Daoy (cell line): ENCODE data around the gene SP8. TPM values are rescaled to one million over a fixed set of nuclear protein-coding genes. Genes with fewer than 3 reads are reported as not detected.
A peak's percentile ranks its signal among the peaks of the same experiment; 100 is the strongest.
"Not testable (repeated sequence)": the region's sequence is repeated elsewhere in the genome, so short reads cannot be mapped to it uniquely, and the experiment has no call there.

ENCODE experiments used
- DNase-seq: peaks from one replicate; pipeline ENCODE4 v3.0.0-alpha.2; 2015; ENCODE audit warnings: low read depth
- total RNA-seq: library from RNA; depleted of rRNA; stranded (reverse); fragments of >200 nt; shearing (Covaris generic); gene quantifications from 2 replicates; pipeline ENCODE4 v1.2.3, GENCODE V29; 2014; rRNA removed

Gene SP8
- total RNA-seq, result 2.0 and 3.1 TPM in 2 replicates

- peak; percentile 95 for DNase-seq
Observed at GRCh38 chr7:20786779-20787659, at the start of gene SP8. TSS of gene SP8 (minus strand) at chr7:20786886. CDS start at chr7:20786798, 88 bp downstream.

- not testable (repeated sequence) for DNase-seq
Observed at GRCh38 chr7:20836424-20836823, 49.7 kb upstream of the SP8 start.

- DNase-seq, result peak; percentile 89
Observed at GRCh38 chr7:20835111-20835750, 48.5 kb upstream of the SP8 start.

GRCh38 chr7:20834656-20835055, 48.0 kb upstream of the SP8 start:
- DNase-seq, result peak; percentile 29

- no peak for DNase-seq
Observed at GRCh38 chr7:20831956-20832355, 45.3 kb upstream of the SP8 start.

- no peak for DNase-seq
Observed at GRCh38 chr7:20831451-20831850, 44.8 kb upstream of the SP8 start.

- no peak for DNase-seq
Observed at GRCh38 chr7:20828947-20829346, 42.3 kb upstream of the SP8 start.

GRCh38 chr7:20827172-20827571, 40.5 kb upstream of the SP8 start:
- no peak for DNase-seq

- no peak for DNase-seq
Observed at GRCh38 chr7:20826243-20826642, 39.6 kb upstream of the SP8 start.

- DNase-seq, result no peak
Observed at GRCh38 chr7:20825555-20825954, 38.9 kb upstream of the SP8 start.

GRCh38 chr7:20821390-20821789, 34.7 kb upstream of the SP8 start:
- not testable (repeated sequence) for DNase-seq

GRCh38 chr7:20816372-20816959, 29.8 kb upstream of the SP8 start:
- no peak for DNase-seq

- no peak for DNase-seq
Observed at GRCh38 chr7:20804345-20804744, 17.7 kb upstream of the SP8 start.

GRCh38 chr7:20799566-20800366, 13.1 kb upstream of the SP8 start:
- no peak for DNase-seq

- no peak for DNase-seq
Observed at GRCh38 chr7:20798694-20799121, 12.0 kb upstream of the SP8 start.

GRCh38 chr7:20798081-20798693, 11.5 kb upstream of the SP8 start:
- DNase-seq, result peak; percentile 91

GRCh38 chr7:20797462-20798080, 10.9 kb upstream of the SP8 start:
- DNase-seq, result peak; percentile 86

- peak; percentile 46 for DNase-seq
Observed at GRCh38 chr7:20797042-20797461, 10.4 kb upstream of the SP8 start.

- DNase-seq, result no peak
Observed at GRCh38 chr7:20796500-20796899, 9.8 kb upstream of the SP8 start.

- DNase-seq, result no peak
Observed at GRCh38 chr7:20795881-20796280, 9.2 kb upstream of the SP8 start.

GRCh38 chr7:20795361-20795760, 8.7 kb upstream of the SP8 start:
- no peak for DNase-seq
